CD4-positive, alpha-beta T cell treated with Interferon gamma for 1 hour (primary cell): ENCODE data around the gene PSD4.
A peak's percentile ranks its signal among the peaks of the same experiment; 100 is the strongest.

Experiments
- DNase-seq: peaks from one replicate; pipeline ENCODE4 v3.0.0-alpha.2; 2020

Gene PSD4

DNA sequence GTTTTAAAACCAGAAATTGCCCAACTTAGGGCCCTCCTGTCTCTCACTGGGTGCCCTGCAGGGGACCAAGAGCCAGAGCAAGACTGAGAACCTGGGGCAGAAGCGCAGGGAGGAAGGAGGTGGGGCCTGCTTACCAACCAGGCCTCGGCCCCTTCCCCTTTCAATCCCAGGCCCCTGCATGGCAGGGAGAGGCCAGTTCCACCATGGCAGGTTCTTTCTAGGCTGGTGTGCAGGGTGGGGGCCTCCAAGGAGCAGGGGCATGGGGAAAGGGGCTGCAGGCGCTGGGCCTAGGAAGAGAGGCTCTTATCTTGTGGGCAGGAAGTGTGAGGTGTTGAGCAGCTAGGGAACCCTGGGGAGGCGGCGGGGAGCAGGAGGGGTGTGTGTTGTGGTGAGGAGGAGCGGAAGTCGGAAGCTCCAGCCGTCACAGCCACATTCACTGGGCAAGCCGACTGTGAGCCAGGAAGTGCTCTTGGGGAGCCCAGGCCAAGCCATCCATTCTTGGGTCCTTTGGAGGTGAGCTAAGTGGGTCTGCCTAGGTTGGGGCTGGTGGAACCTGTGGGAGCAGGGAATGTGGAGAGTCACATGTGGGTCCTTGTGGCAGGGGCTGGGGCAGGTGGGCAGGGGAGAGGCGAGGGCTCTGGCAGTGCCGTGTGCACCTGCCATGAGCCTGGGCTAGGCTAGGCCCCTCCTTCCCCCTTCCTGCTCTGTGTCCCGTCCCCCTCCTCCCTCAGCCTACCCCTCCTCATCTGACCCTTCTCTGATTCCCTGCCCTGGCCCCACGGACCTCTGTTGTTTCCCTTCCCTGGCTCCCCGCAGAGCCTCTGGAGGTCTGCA lies at the start of gene PSD4:
Gene PSD4, plus strand, starts transcription at position 430 of the 834 bp plus-strand sequence. CDS start 8,486 bp downstream, outside the sequence.
- peak; percentile 82 for DNase-seq

DNA sequence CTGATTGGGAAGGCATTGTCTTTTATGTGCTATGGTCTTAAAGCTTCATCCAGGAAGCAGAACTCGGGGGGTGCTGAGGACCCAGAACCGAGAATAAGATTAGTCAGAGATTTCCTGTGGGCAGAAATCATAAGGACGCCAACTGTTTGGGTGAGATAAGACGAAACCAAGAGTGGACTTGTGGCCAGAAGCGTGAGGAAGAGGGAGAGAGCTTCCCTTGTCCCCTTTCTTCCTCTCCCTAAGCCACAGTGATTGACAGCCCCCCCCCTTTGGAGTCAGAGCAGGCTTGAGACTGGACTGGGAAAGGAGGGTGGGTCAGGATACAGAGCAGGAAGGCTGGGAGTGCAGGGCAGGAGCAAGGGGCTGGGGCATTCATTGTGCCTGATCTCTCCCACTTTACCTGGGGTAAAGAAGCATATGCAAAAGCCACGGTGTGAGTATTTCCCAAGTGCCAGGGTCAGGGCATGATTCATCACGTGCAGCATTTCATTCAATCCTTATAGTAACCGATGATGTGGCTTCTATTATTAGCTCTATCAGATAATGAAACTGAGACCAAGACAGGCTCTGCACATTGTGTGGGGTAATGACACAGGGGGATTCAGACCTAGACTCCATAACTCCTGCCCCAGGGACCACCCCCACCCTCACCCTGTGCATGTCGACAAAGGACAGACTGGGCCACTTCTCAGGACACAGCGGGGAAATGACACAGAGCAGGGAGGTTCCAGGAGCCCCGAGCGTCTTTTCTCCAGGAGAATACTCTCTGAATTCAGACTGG lies 49.4 kb upstream of the PSD4 start:
- no peak for DNase-seq

DNA sequence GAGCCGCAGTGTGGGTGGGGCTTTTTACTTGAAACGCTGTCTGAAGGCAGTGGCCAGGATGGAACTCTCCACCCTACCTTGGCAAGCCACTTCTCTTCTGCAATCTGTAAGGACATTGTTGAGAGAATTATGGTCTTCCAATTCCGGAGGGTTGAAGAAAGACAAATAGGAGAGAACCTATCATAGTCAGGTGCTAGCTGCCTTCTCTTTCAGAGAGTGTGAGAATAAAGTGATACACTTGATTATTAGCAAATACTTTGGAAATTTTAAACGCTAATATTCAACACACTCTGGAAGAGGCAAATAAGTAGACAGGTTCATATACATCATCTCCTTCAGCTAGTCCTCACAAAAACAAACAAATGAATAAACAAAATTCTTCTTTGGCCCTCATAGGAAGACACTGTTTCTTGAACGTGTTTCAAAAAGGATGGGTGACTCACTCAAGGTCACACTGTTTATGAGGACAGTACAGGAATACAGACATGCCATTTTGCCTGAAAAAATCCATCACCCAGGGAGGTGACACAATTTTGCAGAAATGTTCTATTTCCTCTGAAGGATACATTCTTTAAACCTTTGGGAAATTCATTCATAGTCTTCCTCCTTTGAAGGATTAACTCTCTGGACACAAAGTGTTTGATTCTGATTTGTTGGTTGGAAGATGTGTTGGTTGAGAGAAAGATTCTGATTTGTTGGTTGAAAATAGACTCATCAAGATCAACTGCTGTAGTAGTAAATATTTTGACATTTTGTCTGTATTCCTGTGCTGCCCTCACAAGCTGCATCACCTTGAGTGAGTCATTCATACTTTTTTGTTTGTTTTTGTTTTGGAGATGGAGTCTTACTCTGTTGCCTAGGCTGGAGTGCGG lies 48.6 kb upstream of the PSD4 start:
- DNase-seq = no peak

DNA sequence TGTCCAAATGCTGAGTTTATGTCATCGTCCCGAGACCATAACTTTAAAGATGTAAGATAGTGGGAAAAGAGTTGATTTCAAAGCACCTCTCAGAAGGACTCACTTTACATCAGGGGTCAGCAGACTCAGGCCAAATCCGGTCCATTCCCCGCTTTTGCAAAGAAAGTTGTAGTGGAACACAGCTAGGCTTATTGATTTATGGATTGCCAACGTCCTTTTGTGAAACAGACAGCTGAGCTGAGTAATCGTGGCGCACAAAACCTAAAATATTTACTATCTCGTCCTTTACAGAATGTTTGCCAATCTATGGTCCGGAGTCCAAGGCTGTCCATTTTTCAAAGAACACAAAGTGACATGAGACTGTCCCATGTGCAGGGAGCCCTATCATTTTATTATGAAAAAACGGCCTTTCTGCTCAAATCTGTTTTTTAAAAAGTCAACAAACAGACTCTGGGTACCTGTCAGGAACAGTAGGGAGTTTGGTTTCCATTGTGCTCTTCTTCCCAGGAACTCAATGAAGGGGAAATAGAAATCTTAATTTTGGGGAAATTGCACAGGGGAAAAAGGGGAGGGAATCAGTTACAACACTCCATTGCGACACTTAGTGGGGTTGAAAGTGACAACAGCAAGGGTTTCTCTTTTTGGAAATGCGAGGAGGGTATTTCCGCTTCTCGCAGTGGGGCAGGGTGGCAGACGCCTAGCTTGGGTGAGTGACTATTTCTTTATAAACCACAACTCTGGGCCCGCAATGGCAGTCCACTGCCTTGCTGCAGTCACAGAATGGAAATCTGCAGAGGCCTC lies 46.7 kb upstream of the PSD4 start, which contains the start of gene IL1RN:
Gene IL1RN, plus strand, starts transcription at position 754 of the 801 bp plus-strand sequence. Its CDS starts 27 bp downstream, at position 781.
- peak; percentile 64 for DNase-seq

DNA sequence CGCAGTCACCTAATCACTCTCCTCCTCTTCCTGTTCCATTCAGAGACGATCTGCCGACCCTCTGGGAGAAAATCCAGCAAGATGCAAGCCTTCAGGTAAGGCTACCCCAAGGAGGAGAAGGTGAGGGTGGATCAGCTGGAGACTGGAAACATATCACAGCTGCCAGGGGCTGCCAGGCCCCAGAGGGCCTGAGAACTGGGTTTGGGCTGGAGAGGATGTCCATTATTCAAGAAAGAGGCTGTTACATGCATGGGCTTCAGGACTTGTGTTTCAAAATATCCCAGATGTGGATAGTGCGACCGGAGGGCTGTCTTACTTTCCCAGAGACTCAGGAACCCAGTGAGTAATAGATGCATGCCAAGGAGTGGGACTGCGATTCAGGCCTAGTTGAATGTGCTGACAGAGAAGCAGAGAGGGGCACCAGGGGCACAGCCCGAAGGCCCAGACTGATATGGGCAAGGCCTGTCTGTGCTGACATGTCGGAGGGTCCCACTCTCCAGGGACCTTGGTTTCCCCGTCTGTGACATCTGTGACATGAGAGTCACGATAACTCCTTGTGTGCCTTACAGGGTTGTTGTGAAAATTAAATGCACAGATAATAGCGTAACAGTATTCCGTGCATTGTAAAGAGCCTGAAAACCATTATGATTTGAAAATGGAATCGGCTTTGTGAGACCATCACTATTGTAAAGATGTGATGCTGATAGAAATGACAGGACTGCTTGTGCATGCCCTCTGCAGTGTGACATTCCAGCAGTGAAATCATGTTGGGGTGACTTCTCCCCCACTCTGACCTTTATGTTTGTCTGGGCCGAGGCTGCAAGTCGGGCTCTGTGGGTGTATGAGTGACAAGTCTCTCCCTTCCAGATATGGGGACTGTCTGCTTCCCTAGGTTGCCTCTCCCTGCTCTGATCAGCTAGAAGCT lies 45.9 kb upstream of the PSD4 start:
- DNase-seq = no peak

DNA sequence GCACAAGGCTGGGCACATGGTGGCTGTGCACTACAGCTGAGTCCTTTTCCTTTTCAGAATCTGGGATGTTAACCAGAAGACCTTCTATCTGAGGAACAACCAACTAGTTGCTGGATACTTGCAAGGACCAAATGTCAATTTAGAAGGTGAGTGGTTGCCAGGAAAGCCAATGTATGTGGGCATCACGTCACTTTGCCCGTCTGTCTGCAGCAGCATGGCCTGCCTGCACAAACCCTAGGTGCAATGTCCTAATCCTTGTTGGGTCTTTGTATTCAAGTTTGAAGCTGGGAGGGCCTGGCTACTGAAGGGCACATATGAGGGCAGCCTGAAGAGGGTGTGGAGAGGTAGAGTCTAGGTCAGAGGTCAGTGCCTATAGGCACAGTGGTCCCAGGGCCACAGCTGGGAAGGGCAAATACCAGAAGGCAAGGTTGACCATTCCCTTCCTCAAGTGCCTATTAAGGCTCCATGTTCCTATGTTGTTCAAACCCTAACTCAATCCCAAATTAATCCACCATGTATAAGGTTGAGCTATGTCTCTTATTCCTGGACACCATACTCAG lies 44.2 kb upstream of the PSD4 start:
- DNase-seq = no peak

DNA sequence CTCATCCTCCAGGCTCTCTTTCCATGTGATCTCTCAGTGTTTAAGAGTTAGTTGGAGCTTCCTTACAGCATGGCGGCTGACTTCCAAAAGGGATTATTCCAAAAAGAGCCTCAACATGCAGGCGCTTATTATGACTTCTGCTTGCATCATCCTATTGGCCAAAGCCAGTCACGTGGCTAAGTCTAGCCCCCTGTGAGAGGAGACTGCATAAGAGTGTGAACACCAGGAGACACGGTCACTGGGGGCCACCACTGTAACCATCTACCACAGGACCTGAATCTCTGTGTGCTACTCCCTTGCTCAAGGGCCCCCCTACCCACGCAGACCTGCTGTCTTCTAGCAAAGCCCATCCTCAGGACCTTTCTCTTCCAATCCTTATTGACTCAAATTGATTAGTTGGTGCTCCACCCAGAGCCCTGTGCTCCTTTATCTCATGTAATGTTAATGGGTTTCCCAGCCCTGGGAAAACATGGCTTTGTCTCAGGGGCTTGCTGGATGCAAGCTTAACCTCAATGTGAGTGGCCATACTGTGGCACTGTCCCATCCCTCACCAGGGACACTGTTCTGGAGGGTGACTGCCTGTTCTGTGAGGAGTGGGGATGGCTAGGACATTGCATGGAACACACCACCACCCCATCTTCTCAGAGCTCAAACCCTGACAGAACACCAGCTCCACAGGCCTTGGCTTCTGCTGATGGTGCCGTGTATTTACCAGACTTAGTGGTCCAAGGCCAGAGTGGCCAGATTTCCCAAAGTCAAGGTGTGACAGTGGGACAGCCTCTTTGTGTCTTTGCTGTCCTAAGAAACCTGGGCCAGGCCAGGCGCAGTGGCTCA lies 42.2 kb upstream of the PSD4 start:
- DNase-seq = no peak

DNA sequence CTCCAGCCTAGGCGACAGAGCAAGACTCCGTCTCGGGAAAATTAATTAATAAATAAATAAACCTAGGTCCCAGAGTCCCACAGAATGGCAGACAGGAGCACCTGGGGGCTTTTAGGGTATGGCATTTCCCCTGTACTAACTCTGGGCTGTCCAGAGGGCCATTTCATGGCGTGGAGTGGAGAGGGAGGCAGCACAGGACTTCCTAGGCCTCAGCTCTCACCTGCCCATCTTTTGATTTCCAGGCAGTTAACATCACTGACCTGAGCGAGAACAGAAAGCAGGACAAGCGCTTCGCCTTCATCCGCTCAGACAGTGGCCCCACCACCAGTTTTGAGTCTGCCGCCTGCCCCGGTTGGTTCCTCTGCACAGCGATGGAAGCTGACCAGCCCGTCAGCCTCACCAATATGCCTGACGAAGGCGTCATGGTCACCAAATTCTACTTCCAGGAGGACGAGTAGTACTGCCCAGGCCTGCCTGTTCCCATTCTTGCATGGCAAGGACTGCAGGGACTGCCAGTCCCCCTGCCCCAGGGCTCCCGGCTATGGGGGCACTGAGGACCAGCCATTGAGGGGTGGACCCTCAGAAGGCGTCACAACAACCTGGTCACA lies 41.3 kb upstream of the PSD4 start:
- no peak for DNase-seq

DNA sequence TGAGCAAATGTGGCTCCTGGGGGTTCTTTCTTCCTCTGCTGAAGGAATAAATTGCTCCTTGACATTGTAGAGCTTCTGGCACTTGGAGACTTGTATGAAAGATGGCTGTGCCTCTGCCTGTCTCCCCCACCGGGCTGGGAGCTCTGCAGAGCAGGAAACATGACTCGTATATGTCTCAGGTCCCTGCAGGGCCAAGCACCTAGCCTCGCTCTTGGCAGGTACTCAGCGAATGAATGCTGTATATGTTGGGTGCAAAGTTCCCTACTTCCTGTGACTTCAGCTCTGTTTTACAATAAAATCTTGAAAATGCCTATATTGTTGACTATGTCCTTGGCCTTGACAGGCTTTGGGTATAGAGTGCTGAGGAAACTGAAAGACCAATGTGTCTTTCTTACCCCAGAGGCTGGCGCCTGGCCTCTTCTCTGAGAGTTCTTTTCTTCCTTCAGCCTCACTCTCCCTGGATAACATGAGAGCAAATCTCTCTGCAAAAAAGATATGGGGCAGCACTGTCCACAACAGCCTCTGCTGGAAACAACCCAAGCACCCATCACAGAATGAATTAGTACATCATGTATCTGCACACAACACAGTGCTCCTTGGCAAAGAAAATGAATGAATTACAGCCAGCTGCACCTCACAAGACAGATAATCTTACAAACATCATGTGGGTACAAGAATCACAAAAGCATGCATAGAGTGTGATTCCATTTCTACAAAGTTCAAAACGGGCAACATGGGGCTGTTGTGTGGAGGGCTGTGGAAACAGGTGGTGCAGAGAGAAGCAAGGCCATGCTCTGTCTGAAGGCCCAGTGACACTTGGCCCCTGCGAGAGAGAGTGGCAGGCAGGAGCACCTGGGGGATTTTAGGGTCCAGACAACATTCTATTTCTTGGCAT lies 39.8 kb upstream of the PSD4 start:
- DNase-seq = no peak

DNA sequence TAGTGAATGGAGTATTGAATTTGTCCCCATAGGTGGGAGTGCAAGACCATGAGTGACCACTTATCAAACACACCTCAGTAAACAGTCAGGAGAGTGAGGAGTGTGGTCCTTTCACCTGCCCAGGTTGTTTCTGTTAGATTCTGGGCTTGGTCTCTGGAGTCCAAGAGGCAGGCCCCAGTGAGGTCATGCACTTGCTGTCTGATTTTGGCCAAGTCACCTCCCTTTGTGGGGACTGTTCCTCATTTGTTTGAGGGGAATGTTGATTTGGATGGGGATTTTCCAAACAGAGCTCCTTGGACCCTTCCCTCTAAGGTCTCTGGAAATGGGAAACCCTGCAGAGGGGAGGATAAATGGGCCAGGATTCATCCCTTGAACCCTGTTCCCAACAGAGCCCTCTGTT lies 39.1 kb upstream of the PSD4 start:
- DNase-seq = no peak

DNA sequence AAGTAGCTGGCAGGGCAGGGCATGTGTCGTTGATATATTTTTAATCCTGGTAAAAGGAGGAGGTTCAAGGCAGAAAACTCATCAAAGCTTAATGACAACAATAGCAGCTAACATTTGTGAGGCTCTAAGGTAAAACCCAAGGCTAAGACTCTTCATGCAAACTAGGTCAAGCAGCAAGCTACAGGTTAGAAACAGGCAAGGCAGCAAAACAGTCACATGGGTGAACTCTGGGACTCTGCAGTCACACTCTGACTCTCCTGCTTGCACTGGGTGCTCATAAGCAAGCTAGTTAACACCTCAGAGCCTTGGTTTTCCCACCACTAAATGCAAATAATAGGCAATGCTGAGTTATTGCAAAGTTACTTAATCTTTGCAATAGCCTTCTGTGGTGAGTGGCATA lies 38.5 kb upstream of the PSD4 start:
- DNase-seq = no peak

DNA sequence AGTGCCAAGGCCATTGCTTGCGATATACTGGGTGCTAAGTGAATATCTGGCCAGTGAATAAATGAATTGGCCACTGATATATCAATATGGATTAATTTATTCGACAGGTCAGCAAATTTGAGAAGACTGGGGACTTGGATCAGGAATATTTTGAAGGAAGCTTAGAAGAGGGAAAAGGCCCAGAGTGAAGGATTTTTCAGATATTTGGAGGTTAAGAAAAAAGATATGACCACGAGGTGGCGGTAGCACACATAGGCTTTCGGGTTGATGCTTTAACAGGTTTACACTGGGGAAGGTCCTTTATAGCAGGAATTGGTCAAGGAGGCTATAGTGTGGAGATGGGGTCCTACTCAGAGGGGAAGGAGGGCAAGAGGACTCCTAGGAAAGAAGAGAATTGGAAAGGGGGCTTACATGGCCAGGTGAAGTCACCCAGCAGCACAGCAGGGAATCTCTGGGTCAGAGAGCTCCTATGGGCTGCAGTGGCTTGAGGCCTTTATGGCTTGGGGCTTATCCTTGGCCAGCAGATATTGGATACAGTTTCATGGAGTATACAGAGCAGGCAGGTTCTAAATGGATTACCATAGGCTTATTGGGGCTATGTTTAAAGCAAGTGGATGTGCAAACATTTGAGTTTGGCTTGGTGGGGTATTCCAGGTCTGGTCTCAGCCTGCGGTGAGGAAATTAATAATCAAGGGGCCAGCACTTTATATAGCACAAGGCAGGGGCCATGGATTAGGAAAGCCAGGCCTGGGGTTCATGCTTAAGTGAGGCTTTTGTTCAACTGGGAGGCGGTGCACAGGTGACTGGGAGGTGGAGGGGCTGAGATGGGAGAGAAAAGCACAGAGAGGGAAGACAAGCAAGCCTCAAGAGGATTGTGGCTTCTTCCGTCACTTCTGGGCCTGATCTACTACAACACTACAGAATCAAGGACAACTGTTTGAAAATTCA lies 36.7 kb upstream of the PSD4 start:
- DNase-seq = no peak

DNA sequence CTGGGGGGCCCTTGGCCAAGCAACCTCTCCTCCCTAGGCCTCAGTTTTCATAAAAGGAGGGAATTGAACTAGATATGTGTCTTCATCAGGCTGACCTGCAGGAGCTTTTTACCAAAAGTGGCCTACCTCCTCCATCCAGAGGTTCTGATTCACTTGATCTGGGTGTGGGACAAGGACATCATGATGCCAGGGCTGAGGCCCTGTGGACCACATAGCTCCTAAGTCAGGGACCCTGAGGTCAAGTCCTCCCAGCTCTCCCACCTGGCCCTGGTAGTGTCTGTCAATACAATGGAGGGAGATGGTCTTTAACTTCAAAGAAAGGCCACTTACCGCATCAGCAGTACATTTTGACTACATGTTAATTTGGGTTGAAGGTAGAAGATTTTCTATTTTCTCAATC lies 35.9 kb upstream of the PSD4 start:
- DNase-seq = no peak

DNA sequence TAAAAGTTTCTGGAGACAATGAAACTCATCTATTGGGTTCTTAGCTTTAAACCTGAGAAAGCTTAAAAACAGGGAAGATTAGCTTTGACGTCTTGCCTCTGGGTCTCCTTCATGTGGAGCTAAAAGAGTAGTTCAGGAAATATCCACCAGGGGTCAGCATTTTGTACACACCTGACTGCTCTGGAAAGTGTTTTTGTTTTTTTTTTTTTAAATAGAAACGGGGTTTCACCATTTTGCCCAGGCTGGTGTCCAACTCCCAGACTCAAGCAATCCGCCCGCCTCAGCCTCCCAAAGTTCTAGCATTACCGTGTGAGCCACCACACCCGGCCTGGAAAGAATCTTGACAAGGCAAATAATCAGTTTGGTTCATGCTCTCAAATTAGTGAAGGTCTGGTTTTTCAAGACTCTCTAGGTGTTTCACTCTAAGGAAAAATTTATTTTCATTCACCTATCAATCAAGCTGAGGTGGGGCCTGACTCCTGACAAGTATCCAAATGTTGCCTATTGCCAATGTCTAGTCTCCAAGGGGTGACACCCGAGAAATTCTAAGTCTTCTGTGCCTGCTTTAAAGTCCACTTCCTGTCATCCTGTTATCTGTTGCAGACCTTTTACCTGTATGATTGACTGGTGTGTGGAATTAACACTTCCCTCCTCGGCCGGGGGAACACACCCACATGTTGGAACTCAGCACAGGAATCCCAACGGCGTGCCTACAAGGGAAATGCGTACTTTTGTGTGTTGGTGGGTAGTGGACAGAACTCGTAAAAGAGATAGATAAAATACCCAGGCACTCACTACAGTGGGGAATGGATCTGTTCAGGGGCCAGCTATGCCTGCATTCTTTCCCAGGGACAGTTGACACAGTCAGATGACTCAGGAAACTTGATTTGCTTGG lies 35.1 kb upstream of the PSD4 start:
- DNase-seq = peak; percentile 42

DNA sequence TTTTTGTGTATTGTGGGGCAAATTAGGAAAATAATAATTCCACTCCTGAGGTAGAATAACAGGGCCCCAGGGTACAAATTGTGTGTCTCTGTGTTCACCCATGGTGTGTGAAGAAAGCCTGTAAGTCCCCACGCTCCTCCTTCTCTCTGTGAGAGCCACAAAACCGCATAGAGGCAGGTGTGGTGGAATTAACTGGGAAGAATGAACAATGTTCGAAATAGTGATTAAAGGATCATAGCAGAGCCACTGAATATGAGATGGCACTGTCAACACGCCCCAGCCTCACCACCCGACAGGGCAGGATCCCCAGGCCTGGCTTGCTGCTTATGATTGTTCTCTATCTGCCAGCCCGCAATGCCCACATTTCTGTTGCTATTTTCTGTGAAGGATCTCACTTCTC lies 32.3 kb upstream of the PSD4 start:
- no peak for DNase-seq

DNA sequence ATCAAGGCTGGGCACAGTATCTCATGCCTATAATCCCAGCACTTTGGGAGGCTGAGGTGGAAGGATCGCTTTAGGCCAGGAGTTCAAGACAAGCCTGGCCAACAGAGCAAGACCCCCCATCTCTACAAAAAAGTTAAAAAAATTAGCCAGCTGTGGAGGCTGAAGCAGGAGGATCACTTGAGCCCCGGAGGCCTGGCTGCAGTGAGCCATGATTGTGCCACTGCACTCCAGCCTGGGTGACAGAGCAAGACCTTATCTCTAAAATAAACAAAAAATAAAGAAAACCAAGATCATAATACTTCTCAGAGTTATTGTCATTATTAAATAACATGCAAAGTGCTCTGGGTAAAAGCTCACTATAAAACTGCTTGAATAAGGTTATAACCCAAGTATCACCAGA lies 31.5 kb upstream of the PSD4 start:
- DNase-seq = no peak
